WTC11 (cell line): ENCODE results near the gene ZMYND8.

Source experiments
- ATF3 ChIP-seq: sonication (generic); formaldehyde crosslinking; conservative IDR thresholded peaks from 2 replicates; pipeline ENCODE4 v1.8.1; 2022; ENCODE audit warnings: mild to moderate bottlenecking, missing genetic modification reagents
- GABPB1 ChIP-seq: sonication (generic); formaldehyde crosslinking; IDR thresholded peaks from 2 replicates; pipeline ENCODE4 v1.8.1; 2023; ENCODE audit warnings: mild to moderate bottlenecking, missing genetic modification reagents
- MXD4 ChIP-seq: fragments of 250-450 bp; sonication (Bioruptor Pico); IDR thresholded peaks from 2 replicates; pipeline ENCODE4 v1.8.0; 2021; ENCODE audit warnings: mild to moderate bottlenecking, moderate library complexity, borderline replicate concordance
- SP1 ChIP-seq: sonication (generic); formaldehyde crosslinking; conservative IDR thresholded peaks from 2 replicates; pipeline ENCODE4 v1.8.1; 2022; ENCODE audit warnings: missing genetic modification reagents
- ZNF671 ChIP-seq: fragments of 250-450 bp; sonication (Bioruptor Pico); IDR thresholded peaks from 2 replicates; pipeline ENCODE4 v1.8.0; 2021; ENCODE audit warnings: mild to moderate bottlenecking
- TF ChIP-seq, protein P1 (sequence below): fragments of 200-600 bp; IDR thresholded peaks from 2 replicates; pipeline ENCODE4 v1.8.0; 2022; ENCODE audit warnings: antibody characterized with exemption

DNA sequence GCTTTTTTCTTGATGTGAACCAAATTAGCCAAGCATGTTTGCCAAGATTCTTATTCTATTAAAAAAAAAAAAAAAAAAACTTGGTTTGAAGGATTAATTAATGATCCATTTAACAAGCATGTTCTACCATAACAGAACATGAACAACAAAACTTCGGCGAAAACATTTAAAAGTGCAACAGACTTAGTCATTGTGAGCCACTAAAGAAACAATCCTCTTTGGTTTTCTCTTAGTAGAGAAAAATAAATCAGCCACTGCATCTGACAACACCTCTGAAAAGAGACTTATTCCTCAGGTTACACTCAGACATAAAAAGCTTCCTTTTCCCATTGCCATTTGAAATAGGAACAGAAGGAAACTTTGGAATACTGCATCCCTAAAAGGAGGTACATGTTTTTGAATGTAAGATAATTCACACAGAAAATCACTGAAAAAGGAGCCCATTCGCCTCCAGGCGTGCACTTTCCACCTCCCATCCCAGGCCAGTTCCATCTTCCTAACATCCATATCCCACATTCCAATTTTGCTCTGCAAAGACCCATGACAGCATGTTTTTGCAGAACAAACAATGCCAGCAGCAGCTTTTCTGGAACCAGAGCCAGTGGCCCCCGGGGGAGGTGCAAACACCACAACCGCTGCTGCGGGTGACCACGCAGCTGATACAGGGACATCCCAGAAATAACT is 79.5 kb downstream of the ZMYND8 start:
- TF ChIP-seq ZNF671 (no peak), ATF3 (CRISPR knock-in tag) (no peak), GABPB1 (CRISPR knock-in tag) (no peak), MXD4 (no peak), SP1 (CRISPR knock-in tag) (no peak)
- TF ChIP-seq, protein P1, sequence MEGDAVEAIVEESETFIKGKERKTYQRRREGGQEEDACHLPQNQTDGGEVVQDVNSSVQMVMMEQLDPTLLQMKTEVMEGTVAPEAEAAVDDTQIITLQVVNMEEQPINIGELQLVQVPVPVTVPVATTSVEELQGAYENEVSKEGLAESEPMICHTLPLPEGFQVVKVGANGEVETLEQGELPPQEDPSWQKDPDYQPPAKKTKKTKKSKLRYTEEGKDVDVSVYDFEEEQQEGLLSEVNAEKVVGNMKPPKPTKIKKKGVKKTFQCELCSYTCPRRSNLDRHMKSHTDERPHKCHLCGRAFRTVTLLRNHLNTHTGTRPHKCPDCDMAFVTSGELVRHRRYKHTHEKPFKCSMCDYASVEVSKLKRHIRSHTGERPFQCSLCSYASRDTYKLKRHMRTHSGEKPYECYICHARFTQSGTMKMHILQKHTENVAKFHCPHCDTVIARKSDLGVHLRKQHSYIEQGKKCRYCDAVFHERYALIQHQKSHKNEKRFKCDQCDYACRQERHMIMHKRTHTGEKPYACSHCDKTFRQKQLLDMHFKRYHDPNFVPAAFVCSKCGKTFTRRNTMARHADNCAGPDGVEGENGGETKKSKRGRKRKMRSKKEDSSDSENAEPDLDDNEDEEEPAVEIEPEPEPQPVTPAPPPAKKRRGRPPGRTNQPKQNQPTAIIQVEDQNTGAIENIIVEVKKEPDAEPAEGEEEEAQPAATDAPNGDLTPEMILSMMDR, result no peak
